HCT116 (cell line): Measurements from ENCODE around the gene THSD7A. TPM values are rescaled to one million over a fixed set of nuclear protein-coding genes. Genes with fewer than 3 reads are reported as not detected.

ENCODE experiments used
- ATAC-seq: fragments of 200-7000 bp; cut with Tn5 transposase; 2 replicates; pipeline ENCODE4 v1.9.1; 2020; ENCODE audit warnings: mild to moderate bottlenecking, moderate library complexity
- BruUV-seq: library from RNA; stranded (reverse); fragments of 400-500 nt; replicated peaks from 2 replicates; lab custom pipeline; 2021; lab: Mats Ljungman, UMichigan
- CTCF ChIA-PET: fragments of 300-600 bp; sonication (Branson Sonifier 250); formaldehyde crosslinking; loops from one replicate; lab custom pipeline; 2021; ENCODE audit warnings: antibody characterized with exemption; lab: Charles Lee
- POLR2A ChIA-PET: fragments of 300-600, 350-600 bp; sonication (Branson Sonifier 250); formaldehyde crosslinking; loops from one replicate; lab custom pipeline; 2021; ENCODE audit warnings: antibody characterized with exemption; lab: Charles Lee
- RAD21 ChIA-PET, 2 experiments: fragments of 300-600 bp; sonication (Branson Sonifier 250); formaldehyde crosslinking; loops; one replicate each; lab custom pipeline; 2023; ENCODE audit warnings: low total read pairs in 2 of 2; ENCODE audit not compliant: uncharacterized antibody in 2 of 2, unreplicated experiment in 2 of 2, low non-redundant PET in 1 of 2; lab: Charles Lee
- DNase-seq: peaks from one replicate; pipeline ENCODE4 v3.0.0-alpha.2; 2010; ENCODE audit warnings: low read depth, low spot score
- H2AFZ ChIP-seq: fragments of 200-600 bp; shearing (Covaris generic), sonication (generic); 2 replicates; pipeline ENCODE4 v1.6.1; 2017; ENCODE audit warnings: low read depth, mixed run types, mixed read lengths, antibody characterized with exemption, low read length; ENCODE audit not compliant: poor library complexity, severe bottlenecking
- H3K27ac ChIP-seq: 2 replicates; pipeline ENCODE4 v1.5.1; 2012; ENCODE audit warnings: low read depth, low read length
- H3K27me3 ChIP-seq: fragments of 200-600 bp; sonication (generic); 2 replicates; pipeline ENCODE4 v1.6.1; 2016; ENCODE audit warnings: mixed run types, low read length, mixed read lengths; ENCODE audit not compliant: insufficient read depth
- H3K36me3 ChIP-seq, 2 experiments: fragments of 200-500 bp in 1 of 2; fragments of 200-600 bp in 1 of 2; sonication (Bioruptor generic) in 1 of 2; sonication (generic) in 1 of 2; 2 replicates each; pipeline versions ENCODE4 v1.5.1 to v1.6.1; 2014 to 2016; ENCODE audit warnings: low read length in 2 of 2, inconsistent platforms in 1 of 2, mixed read lengths in 1 of 2, mixed run types in 1 of 2; ENCODE audit not compliant: insufficient read depth in 2 of 2, control insufficient read depth in 1 of 2
- H3K4me1 ChIP-seq, 2 experiments: fragments of 200-600 bp in 1 of 2; sonication (generic) in 1 of 2; 2 replicates each; pipeline versions ENCODE4 v1.5.1 to v1.6.1; 2012 to 2017; ENCODE audit warnings: low read length in 2 of 2, inconsistent platforms in 1 of 2, mild to moderate bottlenecking in 1 of 2, mixed read lengths in 1 of 2, mixed run types in 1 of 2, moderate library complexity in 1 of 2; ENCODE audit not compliant: insufficient read depth in 2 of 2, control insufficient read depth in 1 of 2
- H3K4me2 ChIP-seq: fragments of 200-600 bp; sonication (generic); 2 replicates; pipeline ENCODE4 v1.6.1; 2017; ENCODE audit warnings: mixed run types, low read length, mixed read lengths
- H3K4me3 ChIP-seq, 2 experiments: fragments of 200-600 bp in 1 of 2; sonication (generic) in 1 of 2; replicated peaks in 1 of 2; 2 replicates each; pipeline ENCODE4 v1.5.1; 2011 to 2016; ENCODE audit warnings: low read length in 2 of 2, control low read depth in 1 of 2, low read depth in 1 of 2, mild to moderate bottlenecking in 1 of 2, mixed read lengths in 1 of 2, mixed run types in 1 of 2
- H3K79me2 ChIP-seq: fragments of 200-600 bp; sonication (generic); 2 replicates; pipeline ENCODE4 v1.6.1; 2017; ENCODE audit warnings: mild to moderate bottlenecking, mixed run types, low read length, moderate library complexity, mixed read lengths; ENCODE audit not compliant: insufficient read depth
- H3K9ac ChIP-seq: fragments of 200-600 bp; sonication (generic); 2 replicates; pipeline ENCODE4 v1.6.1; 2016; ENCODE audit warnings: low read length, mixed read lengths
- H3K9me2 ChIP-seq: fragments of 200-600 bp; sonication (generic), shearing (Covaris generic); 2 replicates; pipeline ENCODE4 v1.6.1; 2017; ENCODE audit warnings: mixed run types, mild to moderate bottlenecking, moderate library complexity; ENCODE audit not compliant: insufficient read depth
- H3K9me3 ChIP-seq, 2 experiments: fragments of 200-500 bp in 1 of 2; fragments of 200-600 bp in 1 of 2; sonication (Bioruptor generic) in 1 of 2; sonication (generic) in 1 of 2; 2 replicates each; pipeline ENCODE4 v1.6.1; 2014 to 2017; ENCODE audit warnings: low read length in 2 of 2, mixed read lengths in 2 of 2, inconsistent platforms in 1 of 2, low read depth in 1 of 2, mild to moderate bottlenecking in 1 of 2, mixed run types in 1 of 2, moderate library complexity in 1 of 2; ENCODE audit not compliant: control insufficient read depth in 1 of 2, insufficient read depth in 1 of 2
- H4K20me1 ChIP-seq: fragments of 200-600 bp; sonication (generic), shearing (Covaris generic); 2 replicates; pipeline ENCODE4 v1.6.1; 2017; ENCODE audit warnings: mixed run types, mild to moderate bottlenecking, moderate library complexity; ENCODE audit not compliant: insufficient read depth
- EGR1 ChIP-seq: IDR thresholded peaks from 2 replicates; pipeline ENCODE4 v1.6.1; 2012; ENCODE audit warnings: low read depth
- ELF1 ChIP-seq: IDR thresholded peaks from 2 replicates; pipeline ENCODE4 v1.6.1; 2012; ENCODE audit warnings: low read depth, borderline replicate concordance
- EZH2phosphoT487 ChIP-seq: fragments of 200-600 bp; IDR thresholded peaks from 2 replicates; pipeline ENCODE4 v1.6.1; 2018; ENCODE audit warnings: antibody characterized with exemption, borderline replicate concordance
- MAX ChIP-seq: IDR thresholded peaks from 2 replicates; pipeline ENCODE4 v1.6.1; 2012
- RAD21 ChIP-seq: IDR thresholded peaks from 2 replicates; pipeline ENCODE4 v1.6.1; 2012; ENCODE audit warnings: low read depth, mild to moderate bottlenecking
- SRF ChIP-seq: IDR thresholded peaks from 2 replicates; pipeline ENCODE4 v1.6.1; 2012; ENCODE audit warnings: low read depth
- ZNF274 ChIP-seq: fragments of 200-500 bp; sonication (Bioruptor generic); IDR thresholded peaks from 2 replicates; pipeline ENCODE4 v1.6.1; 2014; ENCODE audit warnings: mild to moderate bottlenecking, low read depth, low read length, inconsistent platforms
- intact Hi-C: fragments of 100-400 bp; cut with micrococcal nuclease; formaldehyde crosslinking; loops from 2 replicates; pipeline ENCODE4 v1.10.0; 2022
- total RNA-seq: library from RNA; stranded (reverse); gene quantifications from one replicate; pipeline ENCODE4 v1.2.1, GENCODE V29; 2021; ENCODE audit not compliant: unreplicated experiment
- TF ChIP-seq, protein P1 (sequence below), 3 experiments: fragments of 200-600 bp in 1 of 3; sonication (generic) in 1 of 3; IDR thresholded peaks in 2 of 3; conservative IDR thresholded peaks in 1 of 3; 2 replicates each; pipeline ENCODE4 v1.5.1; 2012 to 2017; ENCODE audit warnings: low read depth in 2 of 3, low read length in 2 of 3, antibody characterized with exemption in 1 of 3, borderline replicate concordance in 1 of 3, control low read depth in 1 of 3, mild to moderate bottlenecking in 1 of 3, mixed read lengths in 1 of 3, mixed run types in 1 of 3, moderate library complexity in 1 of 3; ENCODE audit not compliant: insufficient read depth in 1 of 3

The THSD7A gene
- total RNA-seq, 1 experiment from 2014 or later: 0.05 TPM

GRCh38 chr7:11620406-11621253 is 211.4 kb downstream of the THSD7A start:
- H3K9me2 ChIP-seq: no peaks in the 10 kb centered on the region
- no peak overlapping the region for H3K4me3 ChIP-seq
- peaks cover 0 to 14% of the 10 kb centered on the region in 2 experiments; a peak in 2 of 4 replicates for H3K4me1 ChIP-seq
- H3K27ac ChIP-seq: no peak overlapping the region
- no peak overlapping the region for H3K4me2 ChIP-seq
- RAD21 ChIA-PET: no interaction called here
- POLR2A ChIA-PET: no interaction called here
- CTCF ChIA-PET: no interaction called here
- no peak for DNase-seq
- TF ChIP-seq SRF (no peak), ELF1 (no peak), MAX (no peak), EGR1 (no peak), EZH2phosphoT487 (no peak), RAD21 (no peak), ZNF274 (no peak)
- TF ChIP-seq, protein P1, sequence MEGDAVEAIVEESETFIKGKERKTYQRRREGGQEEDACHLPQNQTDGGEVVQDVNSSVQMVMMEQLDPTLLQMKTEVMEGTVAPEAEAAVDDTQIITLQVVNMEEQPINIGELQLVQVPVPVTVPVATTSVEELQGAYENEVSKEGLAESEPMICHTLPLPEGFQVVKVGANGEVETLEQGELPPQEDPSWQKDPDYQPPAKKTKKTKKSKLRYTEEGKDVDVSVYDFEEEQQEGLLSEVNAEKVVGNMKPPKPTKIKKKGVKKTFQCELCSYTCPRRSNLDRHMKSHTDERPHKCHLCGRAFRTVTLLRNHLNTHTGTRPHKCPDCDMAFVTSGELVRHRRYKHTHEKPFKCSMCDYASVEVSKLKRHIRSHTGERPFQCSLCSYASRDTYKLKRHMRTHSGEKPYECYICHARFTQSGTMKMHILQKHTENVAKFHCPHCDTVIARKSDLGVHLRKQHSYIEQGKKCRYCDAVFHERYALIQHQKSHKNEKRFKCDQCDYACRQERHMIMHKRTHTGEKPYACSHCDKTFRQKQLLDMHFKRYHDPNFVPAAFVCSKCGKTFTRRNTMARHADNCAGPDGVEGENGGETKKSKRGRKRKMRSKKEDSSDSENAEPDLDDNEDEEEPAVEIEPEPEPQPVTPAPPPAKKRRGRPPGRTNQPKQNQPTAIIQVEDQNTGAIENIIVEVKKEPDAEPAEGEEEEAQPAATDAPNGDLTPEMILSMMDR (IDR thresholded peaks at IDR 0.05 in 2 of 3, conservative IDR thresholded peaks at IDR 0.05 in 1 of 3; ENCODE audit: borderline replicate concordance in 1 of 3, insufficient read depth in 1 of 3, low read depth in 2 of 3, low read length in 2 of 3): no peak
- no peaks in the 10 kb centered on the region for H3K27me3 ChIP-seq
- H2AFZ ChIP-seq: no peak overlapping the region
- H3K36me3 ChIP-seq: no peaks in the 10 kb centered on the region
- no TSS peak for BruUV-seq
- no peaks in the 10 kb centered on the region for H3K79me2 ChIP-seq
- no peak for ATAC-seq
- no peaks in the 10 kb centered on the region for H3K9me3 ChIP-seq
- no peak overlapping the region for H3K9ac ChIP-seq
- intact Hi-C loops: no loop called here
- no peaks in the 10 kb centered on the region for H4K20me1 ChIP-seq
